Retina (tissue), 1 donor: ENCODE measurements around the gene C9orf50.

ENCODE experiments used
- DNase-seq: peaks from one replicate; pipeline ENCODE4 v3.0.0-alpha.2; 2016

C9orf50 gene

DNA sequence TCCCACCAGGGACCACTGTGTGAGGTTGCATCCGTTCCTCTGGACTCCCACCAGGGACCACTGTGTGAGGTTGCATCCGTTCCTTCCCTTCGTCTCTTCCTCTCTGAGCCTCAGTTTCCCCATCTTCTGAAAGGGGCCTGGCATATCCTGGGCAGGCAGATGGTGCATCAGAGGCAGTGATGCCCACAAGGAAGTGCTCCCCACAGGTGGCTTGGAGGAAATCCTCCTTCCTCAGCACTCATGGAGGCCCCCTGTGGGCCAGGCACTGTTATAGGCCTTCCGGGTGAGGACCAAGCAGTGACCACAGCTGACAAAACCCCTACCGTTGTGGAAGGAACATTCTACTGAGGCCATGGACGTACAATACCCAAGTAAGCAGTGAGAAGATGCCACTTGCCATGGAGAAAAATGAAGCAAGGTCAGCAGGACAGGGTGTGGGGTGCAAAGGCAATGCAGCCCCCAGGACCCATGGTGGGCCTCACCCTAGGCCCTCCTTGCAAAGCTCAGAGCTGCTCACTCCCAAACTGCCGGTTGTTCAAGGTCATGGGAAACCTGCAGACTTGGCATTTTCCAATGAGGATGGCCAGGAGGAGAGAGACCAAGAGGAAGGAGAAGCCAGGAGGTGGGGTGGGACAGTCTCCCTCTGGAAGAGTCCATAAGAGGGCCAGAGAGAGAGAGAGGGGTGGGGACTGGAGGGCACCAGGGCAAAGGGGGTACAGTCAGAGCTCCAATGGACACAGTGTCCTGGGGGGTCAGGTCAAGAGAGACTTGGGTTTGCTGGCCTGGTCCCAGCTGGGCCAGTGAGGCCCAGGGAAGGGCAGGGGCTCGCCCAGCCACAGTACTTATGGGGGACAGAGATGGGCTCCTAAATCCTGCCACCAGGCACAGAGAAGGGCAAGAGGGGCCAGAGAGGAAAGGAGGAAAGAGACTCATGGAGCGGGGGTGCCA, 51.1 kb downstream of the C9orf50 start:
- DNase-seq, result peak; percentile 72

DNA sequence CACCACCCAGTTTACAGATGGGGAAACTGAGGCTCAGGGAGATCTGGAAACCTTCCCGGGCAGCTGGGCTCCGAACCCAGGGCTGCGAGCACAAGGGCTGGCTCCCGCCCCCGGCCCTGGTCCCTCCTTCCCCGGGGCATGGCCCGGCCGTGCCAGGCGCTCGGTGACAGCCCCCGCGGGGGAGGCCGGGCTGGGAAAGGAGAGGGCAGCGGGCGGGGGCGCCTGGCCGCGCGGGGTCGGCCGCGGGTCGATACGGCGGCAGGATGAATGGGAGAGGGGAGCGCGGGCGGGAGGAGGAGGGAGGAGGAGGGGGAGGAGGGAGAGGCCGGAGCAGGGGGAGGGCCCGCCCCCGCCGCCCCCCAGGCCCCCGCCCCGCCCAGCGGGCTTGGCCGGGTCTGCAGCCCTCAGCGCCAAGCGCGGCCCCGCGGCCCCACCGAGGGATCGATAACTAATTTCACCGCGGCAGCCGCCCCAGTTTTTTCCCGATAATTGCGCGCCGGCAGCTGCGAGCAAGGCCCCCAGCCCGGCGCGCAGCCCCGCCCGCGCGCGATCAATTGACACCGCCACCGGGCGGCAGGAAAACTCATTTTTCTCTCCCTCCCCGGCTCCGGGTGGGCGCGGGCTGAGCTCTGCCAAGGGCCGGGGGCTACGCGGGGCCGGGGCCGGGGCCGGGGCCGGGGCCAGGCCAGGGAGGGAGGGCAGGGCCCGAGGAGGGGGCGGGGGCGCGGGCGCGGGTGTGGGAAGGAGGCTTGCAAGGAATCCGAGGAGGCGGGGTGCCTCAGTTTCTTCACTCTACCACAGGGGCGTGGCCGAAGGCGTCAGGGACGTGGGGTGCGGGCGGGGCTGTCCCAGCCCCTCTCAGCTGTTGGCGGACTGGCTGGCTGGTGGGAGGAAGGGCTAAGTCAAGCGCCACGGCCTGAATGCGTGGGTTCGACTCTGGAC, 52.1 kb downstream of the C9orf50 start:
- DNase-seq, result peak; percentile 90

DNA sequence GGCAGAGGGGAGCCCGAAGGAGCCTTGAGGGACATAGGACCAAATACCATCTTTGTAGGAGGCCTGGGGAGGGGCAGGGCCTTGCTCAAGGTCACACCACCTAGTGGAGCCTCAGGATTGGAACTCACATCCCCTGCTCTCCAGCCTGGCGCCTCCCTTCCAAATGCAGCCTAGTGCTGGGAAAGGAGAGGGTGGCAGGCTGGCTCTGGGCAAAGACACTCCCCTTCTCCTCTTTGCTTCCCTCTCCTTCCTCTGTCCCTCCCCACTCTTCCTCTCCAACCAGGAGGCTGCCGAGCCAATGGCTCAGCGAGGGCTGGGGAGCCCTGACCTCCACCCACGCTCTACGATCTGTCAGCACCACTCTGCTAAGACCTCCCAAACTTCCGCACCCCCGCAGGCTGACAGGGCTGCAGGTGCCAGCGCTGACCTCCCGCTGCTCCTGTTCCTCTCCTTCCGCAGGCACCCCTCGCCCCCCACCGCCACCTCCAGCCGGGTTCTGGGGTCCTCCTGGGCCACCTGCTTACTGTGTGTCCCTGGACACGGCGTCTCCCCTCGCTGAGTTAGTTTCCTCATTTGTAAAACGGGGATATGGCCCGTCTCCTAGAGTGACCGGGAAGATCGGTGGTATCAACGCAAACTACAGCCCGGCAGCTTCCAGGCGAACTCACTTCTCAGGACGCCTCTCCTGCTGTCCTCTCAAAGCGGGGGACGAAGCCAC, 52.9 kb downstream of the C9orf50 start:
- DNase-seq, result peak; percentile 85

DNA sequence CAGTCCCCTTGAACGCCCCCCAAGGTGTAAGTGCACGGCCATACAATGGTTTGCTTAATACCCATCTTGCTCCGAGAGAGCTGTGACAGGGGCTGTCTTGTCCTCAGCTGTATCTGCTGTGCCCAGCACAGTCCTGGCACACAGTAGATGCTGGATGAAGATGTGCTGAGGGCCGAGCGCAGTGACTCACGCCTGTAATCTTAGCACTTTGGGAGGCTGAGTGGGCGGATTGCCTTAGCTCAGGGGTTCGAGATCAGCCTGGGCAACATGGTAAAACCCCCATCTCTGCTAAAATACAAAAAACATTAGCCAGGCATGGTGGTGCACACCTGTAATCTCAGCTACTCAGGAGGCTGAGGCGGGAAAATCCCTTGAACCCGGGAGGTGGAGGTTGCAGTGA, 53.6 kb downstream of the C9orf50 start:
- DNase-seq, result no peak

DNA sequence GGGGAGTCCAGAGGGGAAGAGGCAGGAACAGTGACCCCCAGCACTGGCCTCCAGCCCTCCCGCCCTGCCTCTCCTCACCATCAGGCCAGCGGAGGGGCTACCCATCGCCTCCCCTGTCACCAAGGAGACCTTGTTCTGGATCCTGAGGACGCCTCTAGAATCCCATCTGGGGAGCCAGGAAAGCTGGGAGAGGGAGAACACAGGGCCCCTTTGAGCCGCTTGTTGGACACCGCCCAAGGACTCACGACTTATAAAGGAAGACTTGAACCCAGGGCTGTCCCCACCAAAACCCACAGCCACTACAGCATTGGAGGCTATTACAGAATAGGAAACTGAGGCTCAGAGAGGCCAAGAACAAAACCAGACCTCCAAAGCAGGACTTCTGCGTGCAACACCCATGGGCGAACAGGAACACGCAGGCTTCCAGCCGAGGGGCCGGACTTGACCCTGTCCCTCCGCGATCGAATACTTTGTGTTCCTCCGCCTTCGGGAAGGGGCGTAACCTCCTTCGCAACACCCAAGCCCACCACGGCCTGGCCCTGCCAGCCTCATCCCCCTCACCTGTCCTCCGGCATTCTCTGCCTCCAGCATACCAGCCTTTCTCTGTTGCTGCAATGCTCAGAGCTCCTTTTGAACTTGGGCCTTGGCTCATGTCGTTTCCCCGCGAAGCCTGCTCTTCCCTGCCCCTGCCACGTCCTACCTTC, 54.2 kb downstream of the C9orf50 start:
- no peak for DNase-seq

DNA sequence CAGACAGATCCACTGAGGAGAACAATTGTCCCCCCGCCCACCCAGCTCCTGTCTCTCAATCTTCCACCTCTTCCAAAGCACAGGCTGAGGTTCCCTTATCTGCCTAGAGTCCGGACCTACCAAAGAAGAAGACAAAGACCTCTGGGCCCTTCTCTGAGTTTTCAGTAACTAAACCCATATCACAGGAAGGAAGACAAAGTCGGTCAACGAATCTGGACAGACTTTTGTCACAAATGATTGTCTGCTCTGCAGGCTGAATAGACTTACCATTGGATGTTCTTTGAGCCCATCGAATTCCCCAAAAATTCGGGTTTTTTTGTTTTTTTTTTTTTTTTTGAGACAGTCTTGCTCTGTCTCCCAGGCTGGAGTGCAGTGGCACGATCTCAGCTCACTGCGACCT, 58.0 kb downstream of the C9orf50 start:
- no peak for DNase-seq

DNA sequence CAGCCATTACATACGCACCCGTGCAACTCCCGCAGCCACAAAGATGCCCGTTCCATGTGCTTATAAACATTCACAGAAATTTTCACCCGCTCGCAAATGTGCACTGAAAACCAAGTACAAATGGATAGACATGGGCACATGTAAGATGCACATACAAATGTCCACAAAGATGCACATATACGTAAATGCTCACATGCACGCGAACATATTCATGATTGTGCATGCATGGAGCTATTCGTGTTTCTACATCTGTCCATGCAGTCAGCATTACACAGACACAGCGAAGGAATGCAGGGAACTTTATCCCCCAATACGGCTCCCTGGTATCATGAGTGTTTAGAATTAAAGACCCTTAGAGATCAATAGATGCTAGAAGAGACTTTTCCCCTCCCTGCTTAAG, 58.4 kb downstream of the C9orf50 start:
- DNase-seq, result no peak
